Measurements from ENCODE around the gene TAF1L. TPM values are rescaled to one million over a fixed set of nuclear protein-coding genes. Genes with fewer than 3 reads are reported as not detected.
"Not testable (repeated sequence)": the region's sequence is repeated elsewhere in the genome, so short reads cannot be mapped to it uniquely, and the experiment has no call there.

Gene TAF1L
- total RNA-seq, 1 donor from 2014 or later: not detected

DNA sequence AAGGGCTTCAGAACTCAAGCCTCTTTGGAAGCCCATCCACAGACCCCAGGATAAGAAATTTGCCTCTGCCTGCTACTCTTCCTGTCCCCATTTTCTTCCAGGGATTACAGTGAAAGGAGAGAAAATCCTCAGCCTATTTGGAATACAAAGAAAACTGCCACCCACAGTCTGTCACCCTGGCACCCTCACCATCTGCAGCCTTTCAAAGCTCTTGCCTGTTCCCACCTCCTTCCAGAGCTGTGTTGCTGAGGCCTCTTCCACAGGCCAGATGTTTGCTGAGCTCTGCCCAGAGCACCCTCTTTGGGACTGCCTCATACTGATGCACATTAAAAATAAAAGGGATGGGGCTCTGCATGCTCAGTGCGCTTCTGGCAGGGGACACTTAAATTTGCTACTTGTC lies 35.9 kb upstream of the TAF1L start:
- Mint-ChIP-seq H3K27me3 (no peaks in the 10 kb centered on the region), H3K9me3 (ENCODE audit: low read depth) (no peaks in the 10 kb centered on the region), H3K36me3 (ENCODE audit: insufficient read depth) (no peaks in the 10 kb centered on the region), H3K27ac (no peak overlapping the region), H3K4me1 (ENCODE audit: low read depth) (no peaks in the 10 kb centered on the region), H3K4me3 (ENCODE audit: low read depth) (no peak overlapping the region)
- TF ChIP-seq, protein P1, sequence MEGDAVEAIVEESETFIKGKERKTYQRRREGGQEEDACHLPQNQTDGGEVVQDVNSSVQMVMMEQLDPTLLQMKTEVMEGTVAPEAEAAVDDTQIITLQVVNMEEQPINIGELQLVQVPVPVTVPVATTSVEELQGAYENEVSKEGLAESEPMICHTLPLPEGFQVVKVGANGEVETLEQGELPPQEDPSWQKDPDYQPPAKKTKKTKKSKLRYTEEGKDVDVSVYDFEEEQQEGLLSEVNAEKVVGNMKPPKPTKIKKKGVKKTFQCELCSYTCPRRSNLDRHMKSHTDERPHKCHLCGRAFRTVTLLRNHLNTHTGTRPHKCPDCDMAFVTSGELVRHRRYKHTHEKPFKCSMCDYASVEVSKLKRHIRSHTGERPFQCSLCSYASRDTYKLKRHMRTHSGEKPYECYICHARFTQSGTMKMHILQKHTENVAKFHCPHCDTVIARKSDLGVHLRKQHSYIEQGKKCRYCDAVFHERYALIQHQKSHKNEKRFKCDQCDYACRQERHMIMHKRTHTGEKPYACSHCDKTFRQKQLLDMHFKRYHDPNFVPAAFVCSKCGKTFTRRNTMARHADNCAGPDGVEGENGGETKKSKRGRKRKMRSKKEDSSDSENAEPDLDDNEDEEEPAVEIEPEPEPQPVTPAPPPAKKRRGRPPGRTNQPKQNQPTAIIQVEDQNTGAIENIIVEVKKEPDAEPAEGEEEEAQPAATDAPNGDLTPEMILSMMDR (IDR thresholded peaks at IDR 0.05; ENCODE audit: unreplicated experiment): no peak
- no peak for DNase-seq (ENCODE audit: low spot score, unreplicated experiment)

- Mint-ChIP-seq H3K36me3 (ENCODE audit: insufficient read depth) (no peaks in the 10 kb centered on the region), H3K4me1 (ENCODE audit: low read depth) (no peaks in the 10 kb centered on the region), H3K27ac (no peak overlapping the region), H3K27me3 (peaks cover 2% of the 10 kb centered on the region), H3K4me3 (ENCODE audit: low read depth) (no peak overlapping the region), H3K9me3 (ENCODE audit: low read depth) (peaks cover 6% of the 10 kb centered on the region)
- no peak for DNase-seq (ENCODE audit: low spot score, unreplicated experiment)
- TF ChIP-seq, protein P1 (IDR thresholded peaks at IDR 0.05; ENCODE audit: unreplicated experiment): no peak
Measured at GRCh38 chr9:32665101-32665500, 29.6 kb upstream of the TAF1L start.

DNA sequence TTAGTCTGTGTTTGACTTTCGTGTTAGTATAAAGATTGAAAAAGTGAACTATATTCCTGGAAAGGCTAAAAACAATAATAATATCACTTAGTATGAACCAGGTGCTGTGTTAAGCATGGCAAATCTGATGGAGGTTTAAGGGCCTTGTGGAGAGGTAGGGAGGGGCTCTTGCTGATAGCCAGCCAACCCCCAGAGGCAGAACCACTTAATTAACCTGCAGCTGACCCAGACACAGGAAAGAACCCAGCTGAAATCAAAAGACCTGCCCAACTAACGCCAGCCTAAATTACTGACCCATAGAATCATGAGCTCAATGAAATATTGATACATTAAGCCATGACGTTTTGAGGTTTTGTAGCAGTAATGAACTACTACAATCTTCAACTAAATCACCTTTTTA lies 28.3 kb upstream of the TAF1L start:
- H3K9me3 Mint-ChIP-seq (ENCODE audit: low read depth): peaks cover 6% of the 10 kb centered on the region

DNA sequence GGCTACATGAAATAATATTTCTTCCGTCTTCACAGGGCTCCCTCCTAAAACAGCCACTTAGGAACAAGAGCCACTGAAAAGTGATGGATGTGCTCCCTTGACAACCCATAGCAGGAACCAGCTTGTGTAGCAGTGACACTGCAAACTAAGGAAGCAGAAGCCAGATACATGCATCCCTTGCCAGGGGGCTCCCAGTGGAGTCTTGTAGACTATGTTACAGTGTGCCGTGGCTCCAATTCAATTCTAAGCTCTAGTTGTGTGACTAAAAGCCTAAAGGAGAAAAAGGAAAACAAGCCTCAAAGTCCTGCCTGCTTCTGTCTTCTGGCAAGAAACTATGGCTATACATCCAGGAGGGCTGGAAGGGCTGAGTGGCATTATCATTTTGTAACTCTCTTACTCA lies 12.2 kb upstream of the TAF1L start:
- Mint-ChIP-seq H3K36me3 (ENCODE audit: insufficient read depth) (no peaks in the 10 kb centered on the region), H3K4me1 (ENCODE audit: low read depth) (no peaks in the 10 kb centered on the region), H3K9me3 (ENCODE audit: low read depth) (peaks cover 22% of the 10 kb centered on the region), H3K27me3 (peaks cover 2% of the 10 kb centered on the region), H3K4me3 (ENCODE audit: low read depth) (no peak overlapping the region), H3K27ac (no peak overlapping the region)
- TF ChIP-seq, protein P1 (IDR thresholded peaks at IDR 0.05; ENCODE audit: unreplicated experiment): no peak
- no peak for DNase-seq (ENCODE audit: low spot score, unreplicated experiment)

More for the DNA sequence above, 28.3 kb upstream of the TAF1L start:
- Mint-ChIP-seq H3K27me3 (peaks cover 2% of the 10 kb centered on the region), H3K27ac (no peak overlapping the region), H3K36me3 (ENCODE audit: insufficient read depth) (no peaks in the 10 kb centered on the region), H3K4me3 (ENCODE audit: low read depth) (no peak overlapping the region), H3K4me1 (ENCODE audit: low read depth) (no peaks in the 10 kb centered on the region)
- TF ChIP-seq, protein P1 (IDR thresholded peaks at IDR 0.05; ENCODE audit: unreplicated experiment): no peak
- no peak for DNase-seq (ENCODE audit: low spot score, unreplicated experiment)

DNA sequence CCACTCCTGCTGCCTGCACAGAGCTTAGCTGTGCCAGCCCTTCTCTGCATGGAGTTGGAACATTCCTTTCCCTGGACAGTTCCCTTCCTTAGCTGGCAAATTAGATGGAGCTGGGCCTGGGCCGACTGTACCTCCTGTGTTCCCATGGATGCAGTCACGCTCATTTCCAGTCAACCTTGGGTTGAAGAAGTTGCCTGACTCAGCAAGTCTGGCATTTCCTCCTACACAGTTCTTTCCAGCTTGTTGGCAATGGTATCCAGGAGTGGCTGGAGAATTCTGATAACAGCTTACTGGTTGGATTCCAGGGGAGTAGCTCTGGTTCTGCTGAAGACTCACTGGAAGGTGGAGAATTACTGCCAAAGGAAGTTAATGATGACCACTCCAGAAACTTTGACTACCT lies 9.2 kb upstream of the TAF1L start:
- no peaks in the 10 kb centered on the region for H3K4me1 Mint-ChIP-seq (ENCODE audit: low read depth)
- H3K36me3 Mint-ChIP-seq (ENCODE audit: insufficient read depth): no peaks in the 10 kb centered on the region
- no peak for DNase-seq (ENCODE audit: low spot score, unreplicated experiment)
- H3K27ac Mint-ChIP-seq: no peak overlapping the region
- TF ChIP-seq, protein P1 (IDR thresholded peaks at IDR 0.05; ENCODE audit: unreplicated experiment): no peak
- no peak overlapping the region for H3K4me3 Mint-ChIP-seq (ENCODE audit: low read depth)
- peaks cover 8% of the 10 kb centered on the region for H3K27me3 Mint-ChIP-seq
- H3K9me3 Mint-ChIP-seq (ENCODE audit: low read depth): peaks cover 14% of the 10 kb centered on the region

DNA sequence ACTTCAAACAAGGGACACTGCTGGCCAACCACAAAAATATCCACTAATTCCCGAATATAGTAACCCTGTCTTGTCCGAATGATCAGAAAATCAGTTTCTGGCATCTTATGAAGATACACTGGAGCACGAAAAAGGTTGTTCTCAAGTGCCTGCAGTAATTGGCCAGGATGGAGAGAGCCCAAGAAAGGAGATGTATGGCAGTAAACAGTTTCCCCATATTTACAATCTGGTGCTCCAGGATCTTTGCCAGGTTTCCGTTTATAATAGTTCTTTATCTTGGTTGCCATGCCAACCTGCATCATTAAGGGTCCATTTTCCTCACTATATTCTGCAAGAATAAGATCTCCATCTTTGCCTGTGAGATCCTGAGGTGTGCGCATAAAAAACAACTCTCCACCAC lies 2.3 kb downstream of the TAF1L start:
- DNase-seq (ENCODE audit: low spot score, unreplicated experiment); H3K27me3 Mint-ChIP-seq; H3K4me3 Mint-ChIP-seq (ENCODE audit: low read depth); H3K4me1 Mint-ChIP-seq (ENCODE audit: low read depth); H3K9me3 Mint-ChIP-seq (ENCODE audit: low read depth); H3K36me3 Mint-ChIP-seq (ENCODE audit: insufficient read depth); H3K27ac Mint-ChIP-seq: not testable (repeated sequence)

All from progenitor cell of endocrine pancreas (in vitro differentiated cells).